Endodermal cell (in vitro differentiated cells): ENCODE measurements around the gene CFAP298. TPM values are rescaled to one million over a fixed set of nuclear protein-coding genes. Genes with fewer than 3 reads are reported as not detected.

Experiments
- DNase-seq: peaks from one replicate; pipeline ENCODE4 v3.0.0-alpha.2; 2017
- H3K27ac ChIP-seq: 2 replicates; pipeline ENCODE4 v1.5.1; 2013; ENCODE audit warnings: mild to moderate bottlenecking, low read depth, low read length, moderate library complexity
- H3K27me3 ChIP-seq: 2 replicates; pipeline ENCODE4 v1.6.1; 2013; ENCODE audit warnings: mild to moderate bottlenecking, low read length, moderate library complexity; ENCODE audit not compliant: insufficient read depth, control insufficient read depth, poor library complexity, severe bottlenecking
- H3K36me3 ChIP-seq: 2 replicates; pipeline ENCODE4 v1.7.0; 2013; ENCODE audit warnings: mild to moderate bottlenecking, low read length, moderate library complexity; ENCODE audit not compliant: control insufficient read depth, insufficient read depth
- H3K4me1 ChIP-seq: one replicate; pipeline ENCODE4 v1.7.0; 2013; ENCODE audit warnings: low read length; ENCODE audit not compliant: control insufficient read depth, insufficient read depth
- H3K4me3 ChIP-seq: 2 replicates; pipeline ENCODE4 v1.5.1; 2013; ENCODE audit warnings: mild to moderate bottlenecking, low read length, moderate library complexity
- H3K9ac ChIP-seq: 2 replicates; pipeline ENCODE4 v1.6.1; 2013; ENCODE audit warnings: mild to moderate bottlenecking, low read length, moderate library complexity; ENCODE audit not compliant: poor library complexity, severe bottlenecking; ENCODE audit errors: extremely low read depth
- H3K9me3 ChIP-seq: 2 replicates; pipeline ENCODE4 v1.6.1; 2013; ENCODE audit warnings: mild to moderate bottlenecking, low read length, moderate library complexity; ENCODE audit not compliant: control insufficient read depth
- H3K27ac Mint-ChIP-seq: 2 replicates; pipeline ENCODE4 v1.8.0; 2020; ENCODE audit warnings: mixed read lengths
- H3K27me3 Mint-ChIP-seq: 2 replicates; pipeline ENCODE4 v1.8.0; 2021; ENCODE audit warnings: mild to moderate bottlenecking, mixed read lengths; ENCODE audit not compliant: insufficient read depth
- H3K36me3 Mint-ChIP-seq: 2 replicates; pipeline ENCODE4 v1.8.0; 2020; ENCODE audit warnings: low read depth, mixed read lengths
- H3K4me1 Mint-ChIP-seq: 2 replicates; pipeline ENCODE4 v1.8.0; 2020; ENCODE audit warnings: mixed read lengths
- H3K4me3 Mint-ChIP-seq: 2 replicates; pipeline ENCODE4 v1.8.0; 2020; ENCODE audit warnings: mild to moderate bottlenecking, moderate library complexity, mixed read lengths
- H3K9me3 Mint-ChIP-seq: 2 replicates; pipeline ENCODE4 v1.8.0; 2020; ENCODE audit warnings: mild to moderate bottlenecking, mixed read lengths
- CTCF ChIP-seq: fragments of 200-600 bp; sonication (generic); conservative IDR thresholded peaks from 2 replicates; pipeline ENCODE4 v1.5.0; 2021; ENCODE audit warnings: antibody characterized with exemption, mild to moderate bottlenecking
- WGBS, 2 experiments: methylation state at CpG; one replicate each; pipeline versions ENCODE4 v1.1.5 to v1.1.7; 2013; ENCODE audit warnings: missing lambda C conversion rate in 2 of 2, mixed read lengths in 1 of 2; ENCODE audit not compliant: insufficient coverage in 1 of 2, insufficient read length in 1 of 2; 5-methylcytosine and 5-hydroxymethylcytosine counted together
- total RNA-seq, 2 donors: library from RNA; stranded (reverse); fragmentation: NEBNext Ultra II Directional in 1 of 2; extraction: Animal tissue kit (Norgen Biotek cat#: 25700) in 1 of 2; gene quantifications; 2 replicates in 1 of 2; 3 replicates in 1 of 2; pipeline ENCODE4 v1.2.1, GENCODE V29; 2021

Gene CFAP298
- total RNA-seq, 2 donors from 2014 or later: 57.3 to 62.2 TPM

- Mint-ChIP-seq H3K27me3 (peaks cover 5% of the 10 kb centered on the region), H3K27ac (no peak overlapping the region), H3K4me1 (no peaks in the 10 kb centered on the region), H3K4me3 (no peak overlapping the region), H3K9me3 (no peaks in the 10 kb centered on the region), H3K36me3 (no peaks in the 10 kb centered on the region)
- Histone ChIP-seq H3K27me3 (peaks cover 12% of the 10 kb centered on the region), H3K9ac (no peak overlapping the region), H3K36me3 (no peaks in the 10 kb centered on the region), H3K27ac (no peak overlapping the region), H3K4me3 (no peak overlapping the region), H3K4me1 (no peaks in the 10 kb centered on the region), H3K9me3 (no peaks in the 10 kb centered on the region)
- 92 to 93% methylated on average over 23 to 26 of the region's 26 CpGs for WGBS, 2 experiments
- DNase-seq: peak; percentile 50
- TF ChIP-seq CTCF: no peak
Observed at GRCh38 chr21:32574946-32575925, 36.9 kb downstream of the CFAP298 start.

- H3K4me3 Mint-ChIP-seq: no peak overlapping the region
- H3K27me3 Mint-ChIP-seq: peaks cover 10% of the 10 kb centered on the region
- Histone ChIP-seq H3K9ac (no peak overlapping the region), H3K9me3 (no peaks in the 10 kb centered on the region), H3K27ac (no peak overlapping the region), H3K4me3 (no peak overlapping the region), H3K4me1 (peaks cover 3% of the 10 kb centered on the region), H3K27me3 (peaks cover 6% of the 10 kb centered on the region), H3K36me3 (no peaks in the 10 kb centered on the region)
- peak; percentile 51 for DNase-seq
- no peaks in the 10 kb centered on the region for H3K36me3 Mint-ChIP-seq
- no peaks in the 10 kb centered on the region for H3K9me3 Mint-ChIP-seq
- H3K27ac Mint-ChIP-seq: no peak overlapping the region
- TF ChIP-seq CTCF: no peak
- WGBS, 2 experiments: 90 to 92% methylated on average over 24 to 25 of the region's 25 CpGs
- H3K4me1 Mint-ChIP-seq: peaks cover 3% of the 10 kb centered on the region
Observed at GRCh38 chr21:32572574-32573420, 39.4 kb downstream of the CFAP298 start.

- Histone ChIP-seq H3K9me3 (no peaks in the 10 kb centered on the region), H3K9ac (no peak overlapping the region), H3K27ac (no peak overlapping the region), H3K27me3 (peaks cover 6% of the 10 kb centered on the region), H3K4me1 (peaks cover 3% of the 10 kb centered on the region), H3K36me3 (no peaks in the 10 kb centered on the region), H3K4me3 (no peak overlapping the region)
- Mint-ChIP-seq H3K4me3 (peak overlapping the region; percentile 74), H3K4me1 (peaks cover 3% of the 10 kb centered on the region), H3K27me3 (peaks cover 12% of the 10 kb centered on the region), H3K9me3 (peaks cover 2% of the 10 kb centered on the region), H3K27ac (no peak overlapping the region), H3K36me3 (no peaks in the 10 kb centered on the region)
- no peak for TF ChIP-seq CTCF
- 94% methylated on average over 3 of the region's 3 CpGs; no CpG with 5 or more reads in 1 of the 2 experiments for whole genome bisulfite sequencing, 2 experiments
- peak; percentile 7 for DNase-seq
Observed at GRCh38 chr21:32570456-32570855, 41.7 kb downstream of the CFAP298 start.
